ENCODE measurements around the gene KATNA1. TPM values are rescaled to one million over a fixed set of nuclear protein-coding genes. Genes with fewer than 3 reads are reported as not detected.

The KATNA1 gene
- total RNA-seq, 2 donors from 2014 or later = 4.3 to 8.8 TPM

DNA sequence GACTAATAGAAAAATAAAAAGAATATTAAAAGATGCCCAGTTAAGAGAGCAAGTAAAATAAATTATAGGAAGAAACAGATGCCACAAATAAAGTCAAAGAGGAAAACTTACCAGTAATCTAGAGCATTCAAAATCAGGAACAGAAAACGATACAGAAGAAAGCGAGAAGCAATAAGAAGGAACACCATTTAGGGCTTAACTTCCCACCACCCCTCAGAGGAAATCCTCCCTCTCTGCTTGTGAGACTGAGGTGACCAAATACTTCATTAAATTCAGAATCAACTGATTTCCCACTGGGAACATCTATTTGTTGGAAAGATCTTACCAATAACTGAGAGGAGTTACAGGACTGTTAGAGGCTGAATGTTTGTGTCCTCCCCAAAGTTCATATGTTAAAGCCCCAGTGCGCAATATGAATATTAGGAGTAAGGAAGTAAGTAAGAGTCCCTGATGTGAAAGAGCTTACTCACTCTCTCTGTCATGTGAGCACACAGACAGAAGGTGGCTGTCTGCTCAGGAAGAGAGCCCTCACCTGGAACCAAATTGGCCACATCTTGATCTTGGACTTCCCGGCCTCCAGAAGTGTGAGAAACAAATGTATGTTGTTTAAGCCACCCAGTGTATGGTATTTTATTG lies 19.5 kb downstream of the KATNA1 start:
- DNase-seq = no peak
- 77 to 91% methylated on average over 4 of the region's 4 CpGs for WGBS, 2 donors
- peaks cover 4% of the 10 kb centered on the region for H3K4me1 ChIP-seq
- no peak for TF ChIP-seq POLR2A (IDR thresholded peaks at IDR 0.05)
- TF ChIP-seq, protein P1, sequence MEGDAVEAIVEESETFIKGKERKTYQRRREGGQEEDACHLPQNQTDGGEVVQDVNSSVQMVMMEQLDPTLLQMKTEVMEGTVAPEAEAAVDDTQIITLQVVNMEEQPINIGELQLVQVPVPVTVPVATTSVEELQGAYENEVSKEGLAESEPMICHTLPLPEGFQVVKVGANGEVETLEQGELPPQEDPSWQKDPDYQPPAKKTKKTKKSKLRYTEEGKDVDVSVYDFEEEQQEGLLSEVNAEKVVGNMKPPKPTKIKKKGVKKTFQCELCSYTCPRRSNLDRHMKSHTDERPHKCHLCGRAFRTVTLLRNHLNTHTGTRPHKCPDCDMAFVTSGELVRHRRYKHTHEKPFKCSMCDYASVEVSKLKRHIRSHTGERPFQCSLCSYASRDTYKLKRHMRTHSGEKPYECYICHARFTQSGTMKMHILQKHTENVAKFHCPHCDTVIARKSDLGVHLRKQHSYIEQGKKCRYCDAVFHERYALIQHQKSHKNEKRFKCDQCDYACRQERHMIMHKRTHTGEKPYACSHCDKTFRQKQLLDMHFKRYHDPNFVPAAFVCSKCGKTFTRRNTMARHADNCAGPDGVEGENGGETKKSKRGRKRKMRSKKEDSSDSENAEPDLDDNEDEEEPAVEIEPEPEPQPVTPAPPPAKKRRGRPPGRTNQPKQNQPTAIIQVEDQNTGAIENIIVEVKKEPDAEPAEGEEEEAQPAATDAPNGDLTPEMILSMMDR (IDR thresholded peaks at IDR 0.05) = no peak
- H3K27ac ChIP-seq = no peak overlapping the region
- no peak for ATAC-seq
- no peaks in the 10 kb centered on the region for H3K36me3 ChIP-seq (replicated peaks in 1 of 2; ENCODE audit: insufficient read depth in 1 of 2, low read depth in 2 of 2)
- H3K27me3 ChIP-seq = no peaks in the 10 kb centered on the region
- H3K4me3 ChIP-seq = no peak overlapping the region
- H3K9me3 ChIP-seq = no peaks in the 10 kb centered on the region
- intact Hi-C loops (cut with DNase I) = no loop called here

DNA sequence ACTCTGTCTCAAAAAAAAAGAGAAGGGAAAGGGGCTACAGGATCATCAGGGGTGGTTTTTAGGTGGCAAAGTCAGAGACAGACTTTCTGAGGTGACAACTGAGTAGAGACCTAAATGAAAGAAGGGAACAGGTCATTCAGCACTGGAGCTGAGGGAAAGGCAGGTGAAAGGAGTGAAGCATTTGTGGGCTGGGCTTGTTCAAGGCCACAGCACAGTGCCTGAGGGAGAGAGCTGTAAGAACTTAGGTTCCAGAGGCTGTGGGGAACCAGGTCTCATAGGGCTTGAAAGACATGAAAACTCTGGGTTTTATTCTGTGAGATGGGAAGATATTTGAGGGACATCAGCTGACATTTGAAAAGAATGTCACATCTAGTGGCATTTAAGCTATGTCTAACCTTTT lies 20.8 kb downstream of the KATNA1 start:
- Histone ChIP-seq H3K4me3 (no peak overlapping the region), H3K27me3 (no peaks in the 10 kb centered on the region), H3K9me3 (no peaks in the 10 kb centered on the region), H3K36me3 (replicated peaks in 1 of 2; ENCODE audit: insufficient read depth in 1 of 2, low read depth in 2 of 2) (no peaks in the 10 kb centered on the region), H3K27ac (no peak overlapping the region), H3K4me1 (peaks cover 4% of the 10 kb centered on the region)
- TF ChIP-seq POLR2A (IDR thresholded peaks at IDR 0.05) = no peak
- TF ChIP-seq, protein P1 (IDR thresholded peaks at IDR 0.05) = no peak
- DNase-seq (no peak), ATAC-seq (no peak)
- intact Hi-C loops (cut with DNase I) = no loop called here

DNA sequence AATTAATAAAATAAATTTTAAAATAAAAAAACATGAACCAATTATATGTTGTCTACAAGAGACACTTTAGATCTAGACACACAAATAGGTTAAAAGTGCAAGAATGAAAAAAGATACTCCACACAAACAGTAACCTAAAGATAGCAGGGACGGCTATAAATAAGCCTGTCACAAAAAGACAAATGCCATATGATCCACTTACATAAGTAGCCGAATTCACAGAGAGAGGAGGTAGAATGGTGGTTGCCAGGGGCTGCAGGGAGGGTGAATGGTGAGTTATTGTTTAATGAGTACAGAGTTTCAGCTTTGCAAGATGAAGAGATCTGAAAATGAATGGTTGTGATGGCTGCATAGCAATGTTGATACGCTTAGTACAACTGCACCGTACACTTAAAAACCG lies 32.7 kb downstream of the KATNA1 start:
- DNase-seq = no peak

DNA sequence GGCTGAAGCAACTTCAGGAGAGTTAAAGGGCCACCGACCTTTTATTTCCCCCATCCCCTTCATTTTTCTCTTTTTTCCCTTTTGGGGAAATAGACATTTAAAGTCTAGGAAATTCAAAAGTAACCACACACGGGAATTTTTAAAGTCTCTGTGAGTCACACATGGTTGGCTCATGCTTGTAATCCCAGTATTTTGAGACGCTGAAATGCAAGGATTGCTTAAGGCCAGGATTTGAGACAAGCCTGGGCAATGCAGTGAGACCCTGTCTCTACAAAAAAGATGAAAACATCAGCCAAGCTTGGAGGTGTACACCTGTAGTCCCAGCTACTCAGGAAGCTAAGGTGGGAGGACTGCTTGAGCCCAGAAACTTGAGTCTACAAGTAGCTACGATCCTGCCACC lies 34.2 kb downstream of the KATNA1 start:
- Histone ChIP-seq H3K27me3 (no peaks in the 10 kb centered on the region), H3K9me3 (peaks cover 0 to 2% (median 0%) of the 10 kb centered on the region in 3 donors), H3K27ac (no peak overlapping the region), H3K36me3 (replicated peaks in 1 of 2; ENCODE audit: insufficient read depth in 1 of 2, low read depth in 2 of 2) (no peaks in the 10 kb centered on the region), H3K4me1 (no peaks in the 10 kb centered on the region), H3K4me3 (no peak overlapping the region)
- no peak for DNase-seq
- no peak for TF ChIP-seq POLR2A (IDR thresholded peaks at IDR 0.05)
- TF ChIP-seq, protein P1 (IDR thresholded peaks at IDR 0.05) = no peak
- intact Hi-C loops (cut with DNase I) = no loop called here
- no peak for ATAC-seq
- WGBS, 2 donors = 87 to 90% methylated on average over 4 of the region's 4 CpGs

More for the DNA sequence above, 32.7 kb downstream of the KATNA1 start:
- Histone ChIP-seq H3K4me3 (no peak overlapping the region), H3K27ac (no peak overlapping the region), H3K9me3 (peaks cover 0 to 2% (median 0%) of the 10 kb centered on the region in 3 donors), H3K27me3 (no peaks in the 10 kb centered on the region), H3K36me3 (replicated peaks in 1 of 2; ENCODE audit: insufficient read depth in 1 of 2, low read depth in 2 of 2) (no peaks in the 10 kb centered on the region), H3K4me1 (no peaks in the 10 kb centered on the region)
- intact Hi-C loops (cut with DNase I) = no loop called here
- no peak for TF ChIP-seq POLR2A (IDR thresholded peaks at IDR 0.05)
- TF ChIP-seq, protein P1 (IDR thresholded peaks at IDR 0.05) = no peak
- 67 to 73% methylated on average over 5 of the region's 5 CpGs for WGBS, 2 donors
- no peak for ATAC-seq

DNA sequence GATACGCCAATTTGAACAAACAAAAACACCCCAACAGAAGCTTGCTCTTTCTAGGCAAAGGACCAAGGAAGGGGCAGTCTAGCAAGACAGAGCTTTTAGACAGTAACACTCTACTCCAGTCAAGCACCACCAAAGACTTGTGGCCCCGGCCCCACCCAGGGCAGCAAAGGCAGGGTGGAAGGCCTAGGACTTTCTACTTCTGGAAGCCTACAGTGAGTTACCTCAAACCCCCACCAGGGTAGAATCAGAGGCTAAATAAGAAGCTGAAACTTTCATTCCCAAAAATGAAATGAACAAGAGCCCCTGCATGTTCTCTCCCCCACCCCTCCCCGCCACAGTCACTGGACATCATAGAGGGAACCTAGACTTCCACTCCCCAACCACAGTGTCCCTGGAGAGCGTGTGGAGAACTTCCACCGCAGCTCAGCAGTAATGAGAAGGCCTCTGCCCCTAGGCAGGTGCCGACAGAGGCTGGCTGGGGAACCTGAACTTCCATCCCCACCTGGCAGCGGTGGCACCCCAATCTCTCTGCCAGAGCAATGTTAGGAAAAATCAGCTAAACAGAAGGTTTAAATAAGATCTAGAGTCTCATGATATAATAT lies 40.0 kb downstream of the KATNA1 start:
- intact Hi-C loops (cut with DNase I) = no loop called here
- WGBS, 2 donors = 90 to 98% methylated on average over 5 to 7 of the region's 7 CpGs
- DNase-seq = no peak
- Histone ChIP-seq H3K9me3 (no peaks in the 10 kb centered on the region), H3K4me3 (no peak overlapping the region), H3K36me3 (replicated peaks in 1 of 2; ENCODE audit: insufficient read depth in 1 of 2, low read depth in 2 of 2) (no peaks in the 10 kb centered on the region), H3K4me1 (no peaks in the 10 kb centered on the region), H3K27me3 (no peaks in the 10 kb centered on the region), H3K27ac (no peak overlapping the region)
- no peak for ATAC-seq
- no peak for TF ChIP-seq POLR2A (IDR thresholded peaks at IDR 0.05)
- TF ChIP-seq, protein P1 (IDR thresholded peaks at IDR 0.05) = no peak

All from body of pancreas (tissue), 4 donors.